Mesodermal cell (in vitro differentiated cells): ENCODE data around the gene TPM1.
A peak's percentile ranks its signal among the peaks of the same experiment; 100 is the strongest.

Experiments used
- H3K27ac ChIP-seq: 2 replicates; pipeline ENCODE4 v1.7.0; 2013; ENCODE audit warnings: mild to moderate bottlenecking, low read depth, low read length, moderate library complexity; ENCODE audit not compliant: severe bottlenecking
- H3K36me3 ChIP-seq: 2 replicates; pipeline ENCODE4 v1.7.1; 2013; ENCODE audit warnings: mild to moderate bottlenecking, low read length, moderate library complexity; ENCODE audit not compliant: control insufficient read depth, insufficient read depth
- H3K4me1 ChIP-seq: one replicate; pipeline ENCODE4 v1.7.1; 2013; ENCODE audit warnings: mild to moderate bottlenecking, low read length; ENCODE audit not compliant: insufficient read depth, control insufficient read depth, poor library complexity, severe bottlenecking
- H3K4me3 ChIP-seq: 2 replicates; pipeline ENCODE4 v1.7.0; 2013; ENCODE audit warnings: low read length, control low read depth, mild to moderate bottlenecking; ENCODE audit not compliant: insufficient read depth, poor library complexity, severe bottlenecking; ENCODE audit errors: extremely low read depth
- H3K9me3 ChIP-seq: 2 replicates; pipeline ENCODE4 v1.7.1; 2013; ENCODE audit warnings: mild to moderate bottlenecking, low read length, moderate library complexity; ENCODE audit not compliant: control insufficient read depth
- WGBS, 2 experiments: methylation state at CpG; one replicate each; pipeline ENCODE4 v1.1.5; 2013; ENCODE audit warnings: missing lambda C conversion rate in 2 of 2; ENCODE audit not compliant: insufficient coverage in 2 of 2; 5-methylcytosine and 5-hydroxymethylcytosine counted together

TPM1 gene

DNA sequence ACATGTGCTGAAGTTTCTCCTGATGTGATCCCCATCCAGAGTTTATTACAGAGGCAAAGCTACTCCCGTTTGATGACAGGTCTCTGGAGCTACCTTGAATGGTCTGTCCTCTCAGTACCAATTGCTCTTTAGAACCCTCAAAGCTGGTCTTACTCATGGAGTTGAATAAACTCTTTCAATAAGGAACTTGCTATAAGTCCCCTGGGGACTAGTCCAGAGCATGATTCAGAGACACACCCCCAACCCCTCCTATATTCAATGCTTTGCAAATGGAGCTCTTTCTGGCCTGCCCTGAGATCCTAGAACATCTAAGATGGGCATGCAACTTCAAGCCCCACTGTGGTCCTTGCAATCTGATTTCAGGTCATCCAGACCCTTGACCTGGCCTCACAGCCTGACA is 23.9 kb upstream of the TPM1 start:
- peaks cover 49% of the 10 kb centered on the region for H3K4me1 ChIP-seq
- H3K4me3 ChIP-seq = no peak overlapping the region
- no peak overlapping the region for H3K27ac ChIP-seq
- H3K36me3 ChIP-seq = no peaks in the 10 kb centered on the region
- WGBS, 2 experiments = 100% methylated on average over 1 of the region's 1 CpG
- H3K9me3 ChIP-seq = peaks cover 5% of the 10 kb centered on the region

DNA sequence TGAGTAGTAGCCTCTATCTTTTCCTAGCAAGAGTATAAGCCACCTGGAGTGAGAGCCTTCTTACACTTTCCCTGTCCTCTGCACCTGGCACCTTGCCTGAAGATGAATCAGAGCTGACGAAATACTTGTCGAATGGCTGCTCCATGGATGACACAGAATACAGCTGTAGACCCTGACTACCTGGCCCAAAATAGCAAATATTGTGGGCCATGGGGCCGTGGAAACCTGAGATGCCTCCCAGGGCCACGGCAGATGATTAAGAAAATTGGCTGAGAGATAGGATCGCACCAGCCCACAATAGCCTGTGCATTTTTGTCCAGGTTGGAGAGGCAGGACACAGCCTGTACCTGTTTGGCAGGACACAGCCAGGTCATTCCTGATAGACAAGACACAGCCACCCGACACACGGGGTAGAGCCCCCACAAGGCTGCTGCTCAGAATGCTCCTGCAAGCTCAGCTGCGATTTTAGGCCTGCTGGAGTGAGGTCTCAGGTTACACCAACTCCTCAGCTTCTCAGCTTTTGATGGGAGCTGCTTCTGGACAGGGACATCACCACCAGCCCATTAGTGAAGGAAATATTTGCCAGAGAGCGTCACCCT is 22.9 kb upstream of the TPM1 start:
- WGBS, 2 experiments = 55 to 57% methylated on average over 8 of the region's 9 CpGs
- H3K27ac ChIP-seq = no peak overlapping the region
- H3K4me3 ChIP-seq = no peak overlapping the region
- no peaks in the 10 kb centered on the region for H3K36me3 ChIP-seq
- H3K4me1 ChIP-seq = peaks cover 43% of the 10 kb centered on the region
- H3K9me3 ChIP-seq = peaks cover 5% of the 10 kb centered on the region

DNA sequence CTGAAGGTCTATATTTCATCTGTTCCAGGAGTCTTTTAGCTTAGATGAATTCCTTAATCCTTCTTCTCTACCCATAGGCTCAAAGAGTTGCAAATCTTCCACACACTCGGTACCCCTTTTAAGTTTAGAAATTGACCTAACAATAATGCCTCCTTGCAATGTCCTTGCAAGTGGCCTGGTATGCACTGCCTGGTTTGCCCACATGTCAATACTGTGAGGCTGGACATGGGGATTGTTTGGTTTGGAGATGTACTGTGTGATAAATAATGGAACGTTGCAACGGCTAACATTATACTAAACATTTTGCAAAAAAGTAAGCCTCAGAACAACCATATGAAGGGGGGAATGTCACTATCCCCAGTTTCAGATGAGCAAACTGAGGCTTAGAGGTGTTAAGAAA is 22.4 kb upstream of the TPM1 start:
- Histone ChIP-seq H3K4me3 (no peak overlapping the region), H3K27ac (peak overlapping the region; percentile 32)

DNA sequence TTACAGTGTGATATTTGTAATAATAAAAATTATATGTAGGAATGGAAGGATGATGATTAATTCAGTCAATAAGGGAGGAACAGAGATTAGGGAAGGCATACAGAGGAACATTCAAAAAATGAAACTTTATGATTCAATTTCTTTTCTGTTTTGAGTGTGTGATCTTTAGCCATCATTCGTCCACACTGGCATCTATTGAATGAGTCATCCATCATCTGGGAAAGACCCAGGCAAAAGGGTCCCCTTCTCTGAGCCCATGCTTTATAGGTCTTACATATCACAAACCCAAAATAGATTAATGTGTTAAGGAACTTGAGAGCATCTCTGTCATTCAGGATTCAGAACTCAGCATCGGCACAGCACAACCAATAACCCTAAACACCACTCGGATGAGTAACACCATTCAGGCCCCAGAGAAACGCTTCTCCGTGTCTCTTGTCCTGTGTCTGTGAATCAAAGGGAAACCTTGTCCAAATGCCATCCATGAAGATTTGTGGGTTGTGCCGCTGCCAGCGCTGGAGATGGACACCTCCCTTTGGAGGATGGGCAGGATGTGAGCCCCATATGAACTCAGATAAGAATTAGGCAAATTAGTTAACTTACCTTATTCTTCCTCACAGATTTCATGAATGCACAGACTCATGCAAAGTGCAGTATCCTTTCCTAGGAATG is 21.7 kb upstream of the TPM1 start:
- Histone ChIP-seq H3K27ac (no peak overlapping the region), H3K36me3 (no peaks in the 10 kb centered on the region), H3K9me3 (peaks cover 5% of the 10 kb centered on the region), H3K4me1 (peaks cover 30% of the 10 kb centered on the region), H3K4me3 (no peak overlapping the region)
- 75 to 88% methylated on average over 2 to 6 of the region's 7 CpGs for WGBS, 2 experiments

More for the DNA sequence above, 22.4 kb upstream of the TPM1 start:
- peaks cover 5% of the 10 kb centered on the region for H3K9me3 ChIP-seq
- peaks cover 38% of the 10 kb centered on the region for H3K4me1 ChIP-seq
- no CpG with 5 or more reads among the region's 3 CpGs for WGBS, 2 experiments
- no peaks in the 10 kb centered on the region for H3K36me3 ChIP-seq

DNA sequence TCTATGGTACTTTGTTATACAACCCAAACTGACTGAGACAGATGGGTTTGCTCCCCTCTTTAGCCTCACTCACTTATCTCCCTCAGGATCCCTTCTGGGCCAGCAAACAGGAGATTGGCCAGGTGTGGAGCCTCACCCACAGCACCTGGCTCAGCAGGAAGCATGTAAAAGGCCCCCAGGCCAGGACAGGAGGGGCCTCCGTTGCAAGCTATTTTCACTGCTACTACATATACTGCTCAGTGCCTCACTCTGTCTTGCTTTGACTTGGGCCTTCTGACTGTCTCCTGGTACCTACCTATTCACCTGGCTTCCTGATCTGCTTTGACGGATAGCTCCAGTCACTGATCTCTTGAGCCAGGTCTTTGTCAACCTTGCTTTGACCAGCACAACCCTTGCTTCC is 20.4 kb upstream of the TPM1 start:
- Histone ChIP-seq H3K36me3 (no peaks in the 10 kb centered on the region), H3K4me3 (no peak overlapping the region), H3K9me3 (peaks cover 5% of the 10 kb centered on the region), H3K27ac (no peak overlapping the region), H3K4me1 (peaks cover 23% of the 10 kb centered on the region)
- 80 to 100% methylated on average over 2 of the region's 2 CpGs for WGBS, 2 experiments

DNA sequence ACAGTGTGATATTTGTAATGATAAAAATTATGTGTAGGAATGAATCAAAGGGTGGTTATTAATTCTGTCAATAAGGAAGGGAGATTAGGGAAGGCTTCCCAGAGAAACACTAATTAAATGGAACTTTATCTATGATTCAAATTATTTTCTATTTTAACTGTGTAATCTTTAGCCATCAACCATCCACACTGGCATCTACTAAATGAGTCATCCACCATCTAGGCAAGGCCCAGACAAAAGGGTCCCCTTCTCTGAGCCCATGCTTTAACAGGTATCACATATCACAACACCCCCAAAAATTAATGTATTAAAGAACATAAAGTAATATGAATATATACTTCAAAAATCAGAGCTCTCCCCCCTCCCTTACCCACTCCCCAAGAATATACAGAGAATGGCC is 19.9 kb upstream of the TPM1 start:
- Histone ChIP-seq H3K4me1 (peaks cover 23% of the 10 kb centered on the region), H3K36me3 (no peaks in the 10 kb centered on the region), H3K9me3 (peaks cover 5% of the 10 kb centered on the region), H3K27ac (no peak overlapping the region), H3K4me3 (no peak overlapping the region)

DNA sequence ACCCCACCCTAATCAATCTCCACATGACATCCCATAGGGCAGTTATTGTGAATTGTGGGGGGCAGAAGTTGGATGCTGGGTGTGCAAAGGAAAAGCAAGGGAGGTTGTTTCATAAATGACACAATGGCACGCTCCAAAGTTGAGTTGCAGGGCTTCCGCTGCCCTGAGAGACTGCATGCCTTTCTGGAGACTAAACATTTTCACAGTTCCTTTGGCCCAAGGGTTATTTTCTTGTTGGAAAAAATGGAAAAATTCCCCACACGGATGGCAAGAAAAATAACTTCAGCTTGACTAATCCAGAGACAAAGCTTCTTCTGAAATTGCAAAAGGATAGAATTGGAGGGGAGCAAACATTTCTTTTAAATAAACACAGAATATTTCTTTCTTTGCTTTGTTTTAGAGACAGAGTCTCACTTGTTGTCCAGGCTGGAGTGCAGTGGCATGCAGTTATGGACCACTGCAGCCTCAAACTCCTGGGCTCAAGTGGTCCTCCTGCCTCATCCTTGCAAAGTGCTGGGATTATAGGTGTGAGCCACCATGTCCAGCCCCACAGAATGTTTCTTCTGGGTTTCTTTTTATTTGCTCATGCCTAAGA is 19.1 kb upstream of the TPM1 start:
- no peaks in the 10 kb centered on the region for H3K9me3 ChIP-seq
- H3K4me1 ChIP-seq = peaks cover 23% of the 10 kb centered on the region
- no peak overlapping the region for H3K27ac ChIP-seq
- no peak overlapping the region for H3K4me3 ChIP-seq
- H3K36me3 ChIP-seq = no peaks in the 10 kb centered on the region
- 100% methylated on average over 2 of the region's 3 CpGs for WGBS, 2 experiments

DNA sequence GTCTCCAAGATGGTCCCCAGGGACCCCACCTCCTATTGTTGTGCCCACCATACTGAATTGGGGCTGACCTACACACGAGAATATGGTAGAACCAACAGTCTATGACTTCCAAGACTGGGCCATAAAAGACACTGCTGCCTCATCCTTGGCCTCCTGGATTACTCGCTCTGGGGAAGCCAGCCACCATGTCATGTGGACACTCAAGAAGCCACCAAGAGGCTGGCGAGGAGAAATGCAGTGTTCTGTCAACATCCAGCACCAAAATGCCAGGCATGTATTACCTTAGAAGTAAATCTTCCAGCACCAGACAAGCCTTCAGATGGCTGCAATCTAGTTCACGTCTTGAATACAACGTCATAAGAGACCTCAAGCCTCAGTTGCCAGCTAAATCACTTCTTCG is 17.1 kb upstream of the TPM1 start:
- no peak overlapping the region for H3K4me3 ChIP-seq
- no peaks in the 10 kb centered on the region for H3K36me3 ChIP-seq
- peaks cover 17% of the 10 kb centered on the region for H3K4me1 ChIP-seq
- 83 to 93% methylated on average over 2 to 3 of the region's 6 CpGs for WGBS, 2 experiments
- H3K27ac ChIP-seq = no peak overlapping the region
- no peaks in the 10 kb centered on the region for H3K9me3 ChIP-seq

DNA sequence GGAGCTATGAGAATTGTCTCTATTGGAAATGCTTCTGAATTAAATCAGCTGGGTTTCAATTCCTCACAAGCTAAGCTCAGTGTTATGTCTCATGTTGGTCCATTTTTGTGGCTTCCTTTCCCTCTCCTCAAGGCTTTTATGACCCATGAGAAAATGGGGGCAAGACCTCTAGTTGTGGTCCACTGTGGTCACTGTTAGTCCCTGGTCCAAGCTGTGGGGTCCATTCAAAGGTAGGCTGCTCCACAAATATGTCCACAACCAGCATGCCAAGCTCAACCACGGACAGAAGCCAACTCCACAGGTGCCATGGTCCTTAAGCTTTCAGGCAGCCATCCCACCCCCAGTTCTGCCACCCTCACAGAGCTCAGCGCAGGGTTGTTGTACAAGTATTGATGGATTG is 14.9 kb upstream of the TPM1 start:
- Histone ChIP-seq H3K4me3 (no peak overlapping the region), H3K9me3 (no peaks in the 10 kb centered on the region), H3K36me3 (no peaks in the 10 kb centered on the region), H3K27ac (no peak overlapping the region), H3K4me1 (peaks cover 16% of the 10 kb centered on the region)
- WGBS, 2 experiments = no CpG with 5 or more reads among the region's 2 CpGs

DNA sequence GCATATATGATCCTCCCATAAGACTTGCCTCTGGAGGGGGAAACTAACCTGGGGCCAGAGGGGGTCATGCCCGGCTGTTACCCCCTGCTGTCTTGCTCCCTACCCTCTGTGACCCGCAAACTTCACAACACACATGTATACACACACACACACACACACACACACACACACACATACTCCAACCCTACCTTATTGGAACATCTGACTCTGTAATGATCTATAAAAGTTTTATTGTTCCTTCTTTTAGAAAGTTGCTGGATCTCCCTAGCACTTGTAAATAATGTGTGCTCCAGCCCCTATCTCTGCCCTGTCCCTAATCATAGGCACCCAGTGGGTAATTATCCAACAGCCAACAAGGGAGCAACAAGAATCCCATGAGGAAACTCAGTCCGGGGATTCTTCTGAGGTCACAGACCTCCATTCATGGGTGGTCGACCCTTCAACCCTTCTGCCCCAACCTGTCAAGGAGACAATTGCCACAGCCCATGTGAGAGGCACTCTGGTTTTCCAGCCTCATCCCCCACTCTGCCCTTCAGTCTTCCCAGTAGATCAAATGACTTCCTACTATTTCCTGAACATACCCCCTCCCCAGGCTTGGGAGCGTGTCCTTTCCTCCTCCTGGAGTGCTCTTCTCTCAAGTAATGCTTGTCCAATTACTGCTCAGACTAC is 14.0 kb upstream of the TPM1 start:
- H3K4me1 ChIP-seq = peaks cover 7% of the 10 kb centered on the region
- H3K9me3 ChIP-seq = no peaks in the 10 kb centered on the region
- H3K27ac ChIP-seq = no peak overlapping the region
- no peak overlapping the region for H3K4me3 ChIP-seq
- H3K36me3 ChIP-seq = no peaks in the 10 kb centered on the region
- 77 to 79% methylated on average over 3 of the region's 5 CpGs for WGBS, 2 experiments

DNA sequence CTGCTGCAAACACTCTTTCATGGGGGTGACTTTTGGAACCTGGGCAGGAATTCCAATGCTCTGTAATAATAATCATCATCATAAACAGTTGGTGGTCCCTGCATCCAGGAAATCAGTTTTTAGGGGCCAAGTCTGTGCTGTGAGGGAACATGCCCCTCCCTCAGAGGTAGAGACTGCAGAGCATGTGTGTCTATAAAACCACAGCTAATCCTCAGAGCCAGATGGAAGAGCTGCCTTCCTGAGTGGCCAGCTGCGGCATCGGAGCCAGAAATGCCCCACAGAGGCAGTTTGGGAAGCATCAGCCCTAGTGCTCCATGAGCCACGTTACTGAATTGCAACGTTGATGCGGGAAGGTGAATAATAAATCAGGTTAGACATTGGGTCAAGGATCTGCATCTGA is 12.9 kb upstream of the TPM1 start:
- Histone ChIP-seq H3K36me3 (no peaks in the 10 kb centered on the region), H3K4me3 (no peak overlapping the region), H3K4me1 (peaks cover 4% of the 10 kb centered on the region), H3K9me3 (no peaks in the 10 kb centered on the region), H3K27ac (no peak overlapping the region)
- WGBS, 2 experiments = 93 to 100% methylated on average over 2 to 3 of the region's 5 CpGs
